GM10266 (cell line): Measurements from ENCODE around the gene MAPKAP1.

Experiments used
- DNase-seq: peaks from one replicate; pipeline ENCODE4 v3.0.0; 2012; ENCODE audit errors: extremely low spot score
- CTCF ChIP-seq: IDR thresholded peaks from 2 replicates; pipeline ENCODE4 v1.5.1; 2012; ENCODE audit warnings: mild to moderate bottlenecking, low read depth; ENCODE audit not compliant: control insufficient read depth, insufficient read depth; ENCODE audit errors: missing control alignments

MAPKAP1 gene

GRCh38 chr9:125484350-125485282 is 222.4 kb downstream of the MAPKAP1 start:
- TF ChIP-seq CTCF, result no peak
- no peak for DNase-seq

- DNase-seq, result no peak
- TF ChIP-seq CTCF, result no peak
Measured at GRCh38 chr9:125483697-125484096, 223.3 kb downstream of the MAPKAP1 start.

GRCh38 chr9:125479846-125480615 is 227.0 kb downstream of the MAPKAP1 start:
- DNase-seq, result no peak
- TF ChIP-seq CTCF, result no peak

GRCh38 chr9:125477089-125477544 is 229.9 kb downstream of the MAPKAP1 start:
- DNase-seq, result no peak
- TF ChIP-seq CTCF, result no peak

GRCh38 chr9:125476645-125477044 is 230.4 kb downstream of the MAPKAP1 start:
- DNase-seq, result no peak
- no peak for TF ChIP-seq CTCF

- TF ChIP-seq CTCF, result no peak
- DNase-seq, result no peak
Measured at GRCh38 chr9:125475385-125475784, 231.6 kb downstream of the MAPKAP1 start.
